Stimulated activated CD8-positive, alpha-beta memory T cell treated with anti-CD3 and anti-CD28 coated beads, Interleukin-4, amount 100 ng/mL, for 4 hours (primary cell): ENCODE results near the gene ZNF146.
"Not testable (repeated sequence)": the region's sequence is repeated elsewhere in the genome, so short reads cannot be mapped to it uniquely, and the experiment has no call there.

Source experiments
- DNase-seq, 2 donors: peaks; one replicate each; pipeline ENCODE4 v3.0.0-alpha.2; 2020; ENCODE audit warnings: low read depth in 2 of 2, low spot score in 1 of 2

Gene ZNF146

DNA sequence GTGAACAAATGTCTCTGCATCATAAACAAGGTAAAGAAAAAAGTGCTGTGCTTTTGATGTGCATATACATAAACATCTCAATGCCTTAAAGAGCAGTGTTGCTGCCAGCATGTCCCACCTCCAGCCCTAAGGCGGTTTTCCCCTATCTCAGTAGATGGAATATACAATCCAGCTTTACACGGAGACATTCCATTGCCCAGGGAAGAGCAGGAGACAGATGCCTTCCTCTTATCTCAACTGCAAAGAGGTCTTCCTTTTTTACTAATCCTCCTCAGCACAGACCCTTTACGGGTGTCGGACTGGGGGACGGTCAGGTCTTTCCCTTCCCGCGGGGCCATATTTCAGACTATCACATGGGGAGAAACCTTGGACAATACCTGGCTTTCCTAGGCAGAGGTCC is 18.7 kb downstream of the ZNF146 start:
- DNase-seq = not testable (repeated sequence)

DNA sequence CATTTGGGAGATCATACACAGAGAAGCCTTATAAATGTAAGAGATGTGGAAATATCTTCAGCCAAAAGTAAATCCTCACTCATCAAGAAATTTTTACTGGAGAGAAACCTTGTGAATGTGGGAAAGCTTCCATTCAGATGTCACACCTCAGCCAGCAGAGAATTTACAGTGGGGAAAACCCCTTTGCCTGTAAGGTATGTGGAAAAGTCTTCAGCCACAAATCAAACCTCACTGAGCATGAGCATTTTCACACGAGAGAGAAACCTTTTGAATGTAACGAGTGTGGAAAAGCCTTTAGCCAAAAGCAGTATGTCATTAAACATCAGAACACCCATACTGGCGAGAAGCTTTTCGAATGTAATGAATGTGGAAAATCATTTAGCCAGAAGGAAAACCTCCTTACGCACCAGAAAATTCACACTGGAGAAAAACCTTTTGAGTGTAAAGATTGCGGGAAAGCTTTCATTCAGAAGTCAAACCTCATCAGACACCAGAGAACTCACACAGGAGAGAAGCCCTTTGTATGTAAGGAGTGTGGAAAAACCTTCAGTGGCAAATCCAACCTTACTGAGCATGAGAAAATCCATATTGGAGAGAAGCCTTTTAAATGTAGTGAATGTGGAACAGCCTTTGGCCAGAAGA is 21.5 kb downstream of the ZNF146 start:
- DNase-seq = no peak

- DNase-seq = no peak
Observed at GRCh38 chr19:36236946-36237310, 22.0 kb downstream of the ZNF146 start.

DNA sequence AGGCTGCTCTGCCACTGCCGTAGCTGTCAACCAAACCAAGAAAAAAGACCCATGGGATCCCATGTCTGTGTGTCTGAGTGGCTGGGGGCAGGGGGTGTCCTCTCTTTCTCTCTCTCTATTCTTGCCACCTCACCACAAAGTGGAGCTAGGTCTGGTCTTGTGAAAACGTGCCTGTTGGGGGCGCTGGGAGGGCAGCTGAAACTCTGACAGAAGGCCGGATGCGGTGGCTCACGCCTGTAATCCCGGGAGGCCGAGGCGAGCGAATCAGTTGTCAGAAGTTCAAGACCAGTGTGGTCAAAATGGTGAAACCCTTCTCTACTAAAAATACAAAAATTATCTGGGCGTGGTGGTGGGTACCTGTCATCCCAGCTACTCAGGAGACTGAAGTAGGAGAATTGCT is 29.2 kb downstream of the ZNF146 start:
- DNase-seq = no peak

DNA sequence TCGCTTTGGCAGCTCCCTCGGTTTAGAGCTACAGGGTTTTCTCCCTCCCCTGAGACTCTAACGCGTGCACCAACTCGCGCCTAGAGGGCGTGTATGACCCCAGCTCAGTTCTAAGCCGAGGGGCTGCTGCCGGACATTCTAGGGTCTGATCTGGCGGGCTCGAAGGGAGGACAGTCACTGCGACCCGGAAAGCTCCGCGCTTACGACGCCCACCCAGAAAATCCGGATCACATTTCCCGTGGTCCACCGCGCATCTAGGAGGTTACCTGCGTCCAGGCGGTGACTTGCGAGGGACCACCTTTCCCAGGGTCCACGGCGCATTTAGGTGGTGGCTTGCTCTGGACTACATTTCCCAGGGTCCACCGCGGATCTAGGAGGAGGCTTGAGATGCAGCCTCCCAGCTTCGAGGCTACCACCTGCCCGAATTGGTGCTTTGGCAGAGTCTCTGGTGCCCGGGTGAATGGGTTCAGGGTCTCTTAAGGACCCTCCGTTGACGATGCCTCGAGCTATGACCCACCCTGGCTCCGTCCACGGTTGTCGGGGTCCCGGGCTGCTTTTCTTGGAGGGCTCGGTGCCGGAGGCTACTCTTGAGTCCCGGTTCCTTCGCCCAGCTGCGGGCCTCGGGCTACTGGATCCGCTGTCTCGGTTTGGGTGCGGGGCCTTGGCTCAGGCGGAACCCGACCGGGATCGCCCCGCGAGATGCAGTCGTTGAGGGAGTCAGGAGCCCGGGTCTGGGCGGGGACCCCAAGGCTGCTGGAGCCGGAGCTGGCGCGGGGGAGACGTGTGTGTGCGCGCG is 30.5 kb downstream of the ZNF146 start:
- no peak for DNase-seq

GRCh38 chr19:36246006-36246481 is 31.1 kb downstream of the ZNF146 start:
- DNase-seq = no peak

- no peak for DNase-seq
Observed at GRCh38 chr19:36252047-36252446, 37.1 kb downstream of the ZNF146 start.

GRCh38 chr19:36254848-36255247 is 39.9 kb downstream of the ZNF146 start:
- DNase-seq = no peak

GRCh38 chr19:36255316-36255715 is 40.4 kb downstream of the ZNF146 start:
- no peak for DNase-seq

DNA sequence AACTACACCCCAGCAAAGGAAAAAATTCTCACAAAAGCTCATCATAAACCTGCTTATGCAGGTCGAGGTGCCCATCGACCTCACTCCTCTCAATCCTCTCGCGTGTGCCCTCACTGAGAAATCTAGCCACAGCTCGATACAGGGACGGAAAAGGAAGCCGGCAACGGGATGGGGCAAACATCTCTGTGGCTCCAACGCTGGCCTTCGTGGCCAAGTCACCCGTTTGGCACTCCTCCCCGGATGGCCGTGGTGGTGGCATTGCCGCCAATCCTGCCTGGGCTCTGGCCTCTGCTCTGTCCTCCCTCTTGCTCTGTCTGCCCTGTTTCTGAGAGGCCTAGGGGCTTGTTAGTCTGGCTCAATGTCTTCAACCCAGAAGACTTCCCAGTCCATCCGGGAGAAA is 41.2 kb downstream of the ZNF146 start:
- DNase-seq = no peak

DNA sequence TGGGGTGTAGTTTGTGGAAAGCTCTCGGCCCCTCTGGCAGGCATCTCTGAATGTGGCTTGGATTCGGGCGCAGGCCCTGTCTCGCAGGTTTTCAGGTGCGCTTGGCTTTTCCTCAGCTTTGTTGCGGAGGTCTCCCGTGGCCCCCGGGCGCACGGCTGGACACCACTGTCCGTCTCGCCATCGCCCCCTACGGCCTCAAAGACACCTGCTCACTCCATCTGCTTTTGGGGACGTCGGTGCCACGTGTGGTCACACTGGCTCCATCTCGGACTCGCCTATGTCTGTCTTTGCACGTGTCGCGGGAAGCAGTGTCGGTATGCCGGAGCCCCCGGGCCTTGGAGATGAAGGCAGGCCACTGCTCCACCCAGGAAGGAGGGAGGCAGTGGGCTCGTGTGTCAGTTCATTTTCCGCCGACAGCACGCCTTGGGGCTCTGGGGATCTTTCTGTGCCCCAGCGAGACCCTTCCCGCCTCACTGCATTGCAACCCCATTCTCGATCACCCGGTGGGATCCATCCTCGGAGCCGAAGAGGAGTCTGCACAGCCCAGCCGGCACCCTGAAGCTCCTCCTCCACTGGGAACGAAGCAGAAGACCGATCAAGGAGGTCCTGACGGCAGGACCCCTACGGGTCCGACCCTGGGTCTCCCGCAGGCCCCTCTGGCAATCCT is 42.1 kb downstream of the ZNF146 start:
- DNase-seq = no peak

DNA sequence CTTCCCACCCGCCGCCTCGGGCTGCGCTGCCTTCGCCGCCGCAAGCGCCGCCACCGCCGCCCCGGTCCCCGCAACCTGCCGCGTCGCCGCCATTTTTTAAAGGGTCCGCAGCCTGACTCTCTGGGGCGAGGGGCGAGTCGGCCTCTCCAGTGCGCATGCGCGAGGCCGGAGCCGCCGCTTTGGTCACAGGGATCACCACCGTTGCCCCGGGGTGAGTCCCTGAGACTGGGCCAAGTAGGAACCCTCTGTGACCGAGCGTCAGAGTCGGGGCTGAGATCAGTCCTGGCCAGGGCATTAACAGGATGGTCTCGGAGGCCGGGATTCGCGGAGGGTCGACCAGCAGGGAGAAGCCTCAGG is 42.6 kb downstream of the ZNF146 start:
- no peak for DNase-seq

DNA sequence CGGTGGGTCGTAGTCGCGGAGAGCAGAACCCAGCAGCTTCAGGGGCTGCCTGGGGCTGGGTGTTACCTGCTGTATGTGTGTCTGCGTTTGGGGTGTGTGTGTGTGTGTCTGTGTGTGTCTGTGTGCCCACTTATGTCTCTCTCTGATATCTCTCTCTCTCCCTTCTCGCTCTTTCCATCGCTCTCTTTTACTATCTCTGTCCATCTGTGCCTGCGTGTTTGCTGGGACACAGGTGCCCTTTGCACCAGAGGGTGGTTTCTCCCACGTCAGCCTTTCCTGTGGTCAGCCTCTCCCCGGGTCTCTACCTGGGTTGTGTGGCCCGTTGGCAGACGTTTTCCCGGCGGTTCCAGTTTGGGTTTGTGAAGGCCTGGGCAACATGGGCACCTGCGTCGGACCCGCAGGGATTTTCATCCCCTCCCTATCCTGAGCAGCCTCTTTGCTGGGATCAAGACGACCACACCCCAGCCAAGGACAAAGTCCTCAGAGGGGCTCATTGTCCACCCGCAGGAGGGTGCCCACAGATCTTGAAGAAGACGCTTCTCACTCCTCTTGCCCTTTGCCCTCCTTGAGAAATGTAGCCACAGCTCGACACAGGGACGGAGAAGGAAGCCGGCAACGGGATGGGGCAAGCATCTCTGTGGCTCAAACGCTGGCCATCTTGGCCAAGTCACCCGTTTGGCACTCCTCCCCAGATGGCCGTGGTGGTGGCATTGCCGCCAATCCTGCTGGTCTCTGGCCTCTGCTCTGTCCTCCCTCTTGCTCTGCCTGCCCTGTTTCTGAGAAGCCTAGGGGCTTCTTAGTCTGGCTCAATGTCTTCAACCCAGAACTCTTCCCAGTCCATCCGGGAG is 43.3 kb downstream of the ZNF146 start:
- DNase-seq = no peak

GRCh38 chr19:36259211-36259610 is 44.3 kb downstream of the ZNF146 start:
- DNase-seq = no peak

- DNase-seq = no peak
Observed at GRCh38 chr19:36265064-36265463, 50.2 kb downstream of the ZNF146 start.

- DNase-seq = no peak
Observed at GRCh38 chr19:36265856-36266374, 51.0 kb downstream of the ZNF146 start.

GRCh38 chr19:36266375-36266961 is 51.6 kb downstream of the ZNF146 start:
- DNase-seq = no peak

DNA sequence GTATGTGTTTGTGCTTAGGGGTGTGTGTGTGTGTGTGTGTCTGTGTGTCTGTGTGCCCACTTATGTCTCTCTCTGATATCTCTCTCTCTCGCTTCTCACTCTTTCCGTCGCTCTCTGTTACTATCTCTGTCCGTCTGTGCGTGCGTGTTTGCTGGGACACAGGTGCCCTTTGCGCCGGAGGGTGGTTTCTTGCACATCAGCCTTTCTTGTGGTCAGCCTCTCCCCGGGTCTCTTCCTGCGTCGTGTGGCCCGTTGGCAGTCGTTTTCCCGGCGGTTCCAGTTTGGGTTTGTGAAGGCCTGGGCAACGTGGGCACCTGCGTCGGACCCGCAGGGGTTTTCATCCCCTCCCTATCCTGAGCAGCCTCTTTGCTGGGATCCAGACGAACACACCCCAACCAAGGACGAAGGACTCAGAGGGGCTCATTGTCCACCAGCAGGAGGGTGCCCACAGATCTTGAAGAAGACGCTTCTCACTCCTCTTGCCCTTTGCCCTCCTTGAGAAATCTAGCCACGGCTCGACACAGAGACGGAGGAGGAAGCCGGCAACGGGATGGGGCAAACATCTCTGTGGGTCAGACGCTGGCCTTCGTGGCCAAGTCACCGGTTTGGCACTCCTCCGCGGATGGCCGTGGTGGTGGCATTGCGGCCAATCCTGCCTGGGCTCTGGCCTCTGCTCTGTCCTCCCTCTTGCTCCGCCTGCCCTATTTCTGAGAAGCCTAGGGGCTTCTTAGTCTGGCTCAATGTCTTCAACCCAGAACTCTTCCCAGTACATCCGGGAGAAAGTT is 52.3 kb downstream of the ZNF146 start:
- DNase-seq = no peak

DNA sequence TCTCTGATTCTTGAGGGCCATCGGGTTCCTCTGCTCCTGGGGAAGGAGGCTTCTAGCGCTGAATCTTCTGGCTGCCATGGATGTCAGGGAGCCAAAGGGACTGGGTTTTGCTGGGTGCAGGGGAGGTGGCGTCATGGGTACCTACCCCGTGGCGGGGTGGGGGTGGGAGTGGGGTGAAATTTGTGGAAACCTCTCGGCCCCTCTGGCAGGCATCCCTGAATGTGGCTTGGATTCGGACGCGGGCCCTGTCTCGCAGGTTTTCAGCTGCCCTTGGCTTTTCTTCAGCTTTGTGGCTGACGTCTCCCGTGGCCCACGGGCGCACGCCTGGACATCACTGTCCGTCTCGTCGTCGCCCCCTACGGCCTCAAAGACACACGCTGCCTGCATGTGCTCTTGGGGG is 53.2 kb downstream of the ZNF146 start:
- DNase-seq = not testable (repeated sequence)

DNA sequence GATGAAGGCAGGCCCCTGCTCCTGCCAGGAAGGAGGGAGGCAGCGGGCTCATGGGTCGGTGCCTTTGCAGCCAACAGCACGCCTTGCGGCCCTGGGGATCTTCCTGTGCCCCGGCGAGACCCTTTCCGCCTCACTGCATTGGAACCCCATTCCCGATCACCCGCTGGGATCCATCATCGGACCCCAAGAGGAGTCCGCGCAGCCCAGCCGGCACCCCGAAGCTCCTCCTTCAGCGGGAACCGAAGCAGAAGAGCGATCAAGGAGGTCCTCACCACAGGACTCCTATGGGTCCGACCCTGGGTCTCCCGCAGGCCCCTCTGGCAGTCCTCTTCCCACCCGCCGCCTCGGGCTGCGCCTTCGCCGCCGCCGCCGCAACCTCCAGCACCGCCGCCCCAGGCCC is 53.7 kb downstream of the ZNF146 start:
- not testable (repeated sequence) for DNase-seq
